ENCODE measurements around the gene RAD51B. TPM values are rescaled to one million over a fixed set of nuclear protein-coding genes. Genes with fewer than 3 reads are reported as not detected.

Gene RAD51B
- total RNA-seq, 1 experiment from 2014 or later, result 16.7 TPM

DNA sequence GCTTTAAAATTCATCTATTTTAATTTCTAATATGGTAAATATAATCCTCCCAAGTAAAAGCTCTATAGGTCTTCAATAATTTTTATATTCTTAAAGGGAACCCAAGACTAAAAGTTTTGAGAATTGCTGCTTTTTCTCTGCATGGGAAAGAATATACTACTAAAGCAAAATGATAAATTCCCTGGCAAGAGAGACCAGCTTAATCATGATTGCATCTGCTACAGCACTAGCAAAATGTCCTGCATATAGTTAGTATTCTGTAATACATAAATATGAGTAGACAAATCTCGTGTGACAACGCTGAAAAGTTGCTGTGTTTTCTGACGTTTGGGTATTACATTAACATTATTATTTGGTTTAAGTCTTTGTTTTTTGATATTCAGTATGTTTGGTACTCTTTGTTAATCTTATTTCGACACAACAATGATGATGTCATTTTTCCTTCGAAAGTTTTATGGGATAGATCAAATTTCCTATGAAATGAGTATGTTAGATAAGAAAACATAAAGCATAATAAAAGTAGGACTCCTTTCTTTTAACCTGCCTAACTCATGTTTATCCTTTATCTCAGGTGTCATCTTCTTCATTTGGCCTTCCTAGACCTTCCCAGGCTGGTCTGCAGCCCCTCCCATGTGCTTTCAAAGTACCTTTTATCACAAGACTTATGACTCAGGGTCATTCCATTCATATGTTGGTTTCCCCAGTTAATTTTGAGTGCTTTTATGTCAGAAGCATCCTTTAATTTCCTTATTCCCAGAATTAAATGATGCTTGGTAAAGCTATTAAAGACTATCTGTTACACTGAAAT lies 321.9 kb downstream of the RAD51B start:
- Histone ChIP-seq H3K9ac (ENCODE audit: extremely low read depth, insufficient read length, low read length) (no peak overlapping the region), H3K4me1 (ENCODE audit: insufficient read depth, low read length) (no peaks in the 10 kb centered on the region; the same call in 1 of the 2 replicates)
- H3K36me3 Mint-ChIP-seq (ENCODE audit: insufficient read depth in 1 of 3, low read depth in 3 of 3), result no peaks in the 10 kb centered on the region; a peak in 1 of 7 replicates

More for the DNA sequence above, 321.9 kb downstream of the RAD51B start:
- Histone ChIP-seq H3K4me2 (ENCODE audit: insufficient read depth, insufficient read length, low read length) (no peak overlapping the region), H2BK5ac (ENCODE audit: insufficient read length, low read length) (no peak overlapping the region), H4K91ac (ENCODE audit: insufficient read length, low read depth, low read length) (no peak overlapping the region), H2AK5ac (ENCODE audit: insufficient read length, low read length) (no peak overlapping the region), H2BK120ac (ENCODE audit: low read depth, low read length, poor library complexity, severe bottlenecking) (no peak overlapping the region), H3K27ac (ENCODE audit: insufficient read length, low read depth, low read length) (no peak overlapping the region), H3K23ac (ENCODE audit: insufficient read length, low read depth, low read length) (no peak overlapping the region), H3K79me1 (ENCODE audit: insufficient read depth, low read depth, low read length, poor library complexity, severe bottlenecking) (no peaks in the 10 kb centered on the region), H3K14ac (ENCODE audit: insufficient read depth, low read length) (no peak overlapping the region), H2BK20ac (ENCODE audit: low read depth, low read length, poor library complexity, severe bottlenecking) (no peak overlapping the region), H2BK15ac (ENCODE audit: low read depth, low read length) (no peak overlapping the region), H3K9me3 (ENCODE audit: control insufficient read depth, low read depth, low read length) (no peaks in the 10 kb centered on the region), H3T11ph (ENCODE audit: low read length) (no peak overlapping the region), H4K5ac (ENCODE audit: insufficient read length, low read depth, low read length) (no peak overlapping the region), H2BK12ac (ENCODE audit: insufficient read length, low read depth, low read length) (no peak overlapping the region), H4K8ac (replicated peaks; ENCODE audit: insufficient read length, low read depth, low read length) (no peak overlapping the region), H3K4ac (ENCODE audit: low read depth, low read length) (no peak overlapping the region), H3K79me2 (ENCODE audit: insufficient read depth, low read length) (no peaks in the 10 kb centered on the region), H3K18ac (ENCODE audit: insufficient read length, low read depth, low read length) (no peak overlapping the region), H3K23me2 (ENCODE audit: insufficient read length, low read depth, low read length, poor library complexity, severe bottlenecking) (no peaks in the 10 kb centered on the region), H4K20me1 (ENCODE audit: control insufficient read depth, insufficient read depth, insufficient read length) (no peaks in the 10 kb centered on the region), H3K56ac (ENCODE audit: insufficient read length, low read depth, low read length) (no peak overlapping the region), H3K27me3 (ENCODE audit: insufficient read depth, low read length) (no peaks in the 10 kb centered on the region), H2AFZ (ENCODE audit: low read length) (no peak overlapping the region)
- Mint-ChIP-seq H3K27me3 (ENCODE audit: low read depth) (no peaks in the 10 kb centered on the region), H3K9me3 (no peaks in the 10 kb centered on the region), H3K4me3 (no peak overlapping the region), H3K4me1 (peaks cover 31 to 42% of the 10 kb centered on the region in 2 experiments), H3K27ac (no peak overlapping the region; a peak in 2 of 7 replicates)
- DNase-seq, result no peak
- WGBS (ENCODE audit: extremely low coverage, insufficient read length, low lambda C conversion rate), result no CpG with 5 or more reads among the region's 5 CpGs
- TF ChIP-seq, protein P1, sequence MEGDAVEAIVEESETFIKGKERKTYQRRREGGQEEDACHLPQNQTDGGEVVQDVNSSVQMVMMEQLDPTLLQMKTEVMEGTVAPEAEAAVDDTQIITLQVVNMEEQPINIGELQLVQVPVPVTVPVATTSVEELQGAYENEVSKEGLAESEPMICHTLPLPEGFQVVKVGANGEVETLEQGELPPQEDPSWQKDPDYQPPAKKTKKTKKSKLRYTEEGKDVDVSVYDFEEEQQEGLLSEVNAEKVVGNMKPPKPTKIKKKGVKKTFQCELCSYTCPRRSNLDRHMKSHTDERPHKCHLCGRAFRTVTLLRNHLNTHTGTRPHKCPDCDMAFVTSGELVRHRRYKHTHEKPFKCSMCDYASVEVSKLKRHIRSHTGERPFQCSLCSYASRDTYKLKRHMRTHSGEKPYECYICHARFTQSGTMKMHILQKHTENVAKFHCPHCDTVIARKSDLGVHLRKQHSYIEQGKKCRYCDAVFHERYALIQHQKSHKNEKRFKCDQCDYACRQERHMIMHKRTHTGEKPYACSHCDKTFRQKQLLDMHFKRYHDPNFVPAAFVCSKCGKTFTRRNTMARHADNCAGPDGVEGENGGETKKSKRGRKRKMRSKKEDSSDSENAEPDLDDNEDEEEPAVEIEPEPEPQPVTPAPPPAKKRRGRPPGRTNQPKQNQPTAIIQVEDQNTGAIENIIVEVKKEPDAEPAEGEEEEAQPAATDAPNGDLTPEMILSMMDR (conservative IDR thresholded peaks at IDR 0.05), result no peak
